Astrocyte (in vitro differentiated cells and primary cell): Measurements from ENCODE around the gene URB1.

Experiments used
- EZH2 ChIP-seq: IDR thresholded peaks from 2 replicates; pipeline ENCODE4 v1.6.1; 2012; ENCODE audit warnings: mild to moderate bottlenecking, low read length, inconsistent platforms; ENCODE audit not compliant: insufficient read depth
- TF ChIP-seq, protein P1 (sequence below): IDR thresholded peaks from 2 replicates; pipeline ENCODE4 v1.5.1; 2011; ENCODE audit warnings: low read depth, mild to moderate bottlenecking, inconsistent platforms, low read length, moderate library complexity; ENCODE audit not compliant: insufficient read depth

DNA sequence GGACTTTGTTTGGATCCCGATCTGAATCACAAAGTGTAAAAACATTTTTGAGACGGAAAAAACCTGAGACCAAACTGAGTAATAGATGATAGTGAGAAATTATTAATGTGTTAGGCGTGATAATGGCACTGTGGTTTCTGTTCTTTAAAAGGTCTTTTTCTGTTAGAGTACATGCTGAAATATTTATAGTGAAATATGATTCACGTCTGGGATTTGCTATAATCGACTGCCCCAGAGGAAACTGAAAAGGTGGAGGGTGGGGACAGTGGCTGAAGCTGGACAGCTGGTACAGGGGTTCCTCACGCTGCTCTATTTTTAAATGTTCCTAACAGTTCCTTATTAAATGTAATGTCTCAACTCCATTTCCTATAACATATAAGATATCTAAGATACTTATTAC is 11.2 kb downstream of the URB1 start:
- TF ChIP-seq, protein P1, sequence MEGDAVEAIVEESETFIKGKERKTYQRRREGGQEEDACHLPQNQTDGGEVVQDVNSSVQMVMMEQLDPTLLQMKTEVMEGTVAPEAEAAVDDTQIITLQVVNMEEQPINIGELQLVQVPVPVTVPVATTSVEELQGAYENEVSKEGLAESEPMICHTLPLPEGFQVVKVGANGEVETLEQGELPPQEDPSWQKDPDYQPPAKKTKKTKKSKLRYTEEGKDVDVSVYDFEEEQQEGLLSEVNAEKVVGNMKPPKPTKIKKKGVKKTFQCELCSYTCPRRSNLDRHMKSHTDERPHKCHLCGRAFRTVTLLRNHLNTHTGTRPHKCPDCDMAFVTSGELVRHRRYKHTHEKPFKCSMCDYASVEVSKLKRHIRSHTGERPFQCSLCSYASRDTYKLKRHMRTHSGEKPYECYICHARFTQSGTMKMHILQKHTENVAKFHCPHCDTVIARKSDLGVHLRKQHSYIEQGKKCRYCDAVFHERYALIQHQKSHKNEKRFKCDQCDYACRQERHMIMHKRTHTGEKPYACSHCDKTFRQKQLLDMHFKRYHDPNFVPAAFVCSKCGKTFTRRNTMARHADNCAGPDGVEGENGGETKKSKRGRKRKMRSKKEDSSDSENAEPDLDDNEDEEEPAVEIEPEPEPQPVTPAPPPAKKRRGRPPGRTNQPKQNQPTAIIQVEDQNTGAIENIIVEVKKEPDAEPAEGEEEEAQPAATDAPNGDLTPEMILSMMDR, result no peak
- no peak for TF ChIP-seq EZH2
